AG08396 (cell line): Measurements from ENCODE around the gene PLEKHA1.
A peak's percentile ranks its signal among the peaks of the same experiment; 100 is the strongest.

Experiments
- DNase-seq: peaks from one replicate; pipeline ENCODE4 v3.0.0; 2012; ENCODE audit warnings: low spot score, mixed read lengths

Gene PLEKHA1

DNA sequence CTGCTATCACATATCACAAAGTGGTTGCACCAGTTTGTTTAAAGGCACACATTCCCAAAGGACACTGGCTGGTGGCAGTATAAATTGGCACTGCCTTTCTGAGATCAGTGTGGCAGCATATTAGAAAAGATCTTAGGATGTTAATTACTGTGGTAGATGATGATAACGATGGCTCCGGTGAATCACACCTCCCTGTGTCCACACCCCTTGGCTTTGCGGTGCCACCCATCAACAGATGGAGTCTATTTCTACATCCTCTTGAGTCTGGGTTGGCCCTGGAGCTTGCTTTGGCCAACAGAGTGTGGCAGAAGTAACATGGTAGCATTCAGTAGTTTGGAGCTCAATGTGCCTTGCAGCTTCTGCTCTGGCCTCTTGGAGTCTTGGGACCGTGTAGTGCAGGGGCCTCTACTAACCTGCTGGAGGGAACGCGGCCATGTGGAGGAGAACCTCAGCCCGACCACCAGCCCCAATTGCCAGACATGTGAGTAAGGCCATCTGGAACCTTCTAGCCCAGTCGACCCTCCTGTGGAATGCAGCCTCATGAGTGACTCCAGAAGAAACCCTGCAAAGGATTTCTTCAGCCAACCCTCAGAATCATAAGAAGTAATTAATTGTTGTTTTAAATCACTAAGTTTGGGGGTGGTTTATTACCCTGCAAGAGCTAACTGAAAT lies 27.2 kb upstream of the PLEKHA1 start:
- DNase-seq: no peak

GRCh38 chr10:122348512-122348911 lies 26.0 kb upstream of the PLEKHA1 start:
- DNase-seq: no peak

GRCh38 chr10:122348935-122349361 lies 25.6 kb upstream of the PLEKHA1 start:
- no peak for DNase-seq

DNA sequence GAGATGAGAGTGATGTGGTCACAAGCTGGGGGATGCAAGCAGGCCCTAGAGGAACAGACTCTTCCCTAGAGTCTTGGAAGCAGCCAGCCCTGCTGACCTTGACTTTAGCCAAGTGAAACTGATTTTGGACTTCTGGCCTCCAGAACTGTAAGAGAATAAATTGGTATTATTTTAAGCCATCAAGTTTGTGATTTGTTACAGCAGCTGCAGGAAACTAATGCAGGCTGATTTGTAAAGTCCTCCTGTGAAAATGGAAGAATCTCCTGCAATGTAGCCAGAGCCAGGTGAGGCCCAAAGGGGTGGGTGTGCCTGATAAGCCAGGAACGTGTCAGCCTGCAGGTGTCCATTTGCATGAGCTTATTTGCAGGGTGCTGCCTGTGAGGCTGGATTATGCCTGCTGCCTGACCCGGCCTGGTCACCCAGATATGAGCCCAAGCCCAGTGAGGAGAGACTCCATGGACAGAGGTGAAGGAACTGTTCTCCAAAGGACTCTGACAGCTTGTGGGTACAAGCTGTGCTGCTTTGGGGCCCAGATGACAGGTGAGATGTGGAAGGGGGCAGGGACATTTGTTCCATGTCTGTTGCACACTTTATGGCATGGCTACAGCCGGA lies 24.6 kb upstream of the PLEKHA1 start:
- no peak for DNase-seq

GRCh38 chr10:122350893-122351292 lies 23.6 kb upstream of the PLEKHA1 start:
- no peak for DNase-seq

DNA sequence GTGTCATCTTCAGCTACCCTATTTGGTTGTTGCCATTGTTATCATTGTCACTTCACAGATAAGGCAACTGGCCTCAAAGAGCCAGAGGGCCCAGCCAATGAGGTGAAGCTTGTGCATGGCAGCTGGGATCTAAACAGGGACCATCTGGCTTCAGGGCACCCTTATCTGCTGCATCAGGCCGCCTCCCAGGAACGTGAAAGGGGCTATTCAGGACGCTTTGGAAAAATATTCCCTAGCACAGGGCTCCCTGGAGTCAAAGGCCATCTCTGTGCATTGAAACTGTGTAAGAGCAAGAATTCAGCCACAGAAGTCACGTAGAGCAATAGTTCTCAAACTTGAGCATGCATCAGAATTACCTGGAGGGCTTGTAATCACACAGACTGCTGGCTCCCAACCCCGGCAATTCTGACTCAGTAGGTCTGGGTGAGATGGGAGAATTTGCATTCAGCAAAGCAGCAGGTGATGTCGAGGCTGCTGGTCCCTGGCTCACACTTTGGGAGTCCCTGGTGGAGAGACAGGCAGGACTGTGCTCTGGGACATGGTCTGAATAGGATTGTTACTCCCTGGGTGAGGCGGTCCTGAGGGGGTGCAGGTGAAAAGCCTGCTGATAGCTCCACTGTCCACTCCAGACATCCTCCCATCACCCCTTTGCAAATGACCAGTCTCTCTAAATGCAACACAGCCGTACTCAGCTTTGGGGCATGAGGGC lies 21.5 kb upstream of the PLEKHA1 start:
- DNase-seq: no peak

DNA sequence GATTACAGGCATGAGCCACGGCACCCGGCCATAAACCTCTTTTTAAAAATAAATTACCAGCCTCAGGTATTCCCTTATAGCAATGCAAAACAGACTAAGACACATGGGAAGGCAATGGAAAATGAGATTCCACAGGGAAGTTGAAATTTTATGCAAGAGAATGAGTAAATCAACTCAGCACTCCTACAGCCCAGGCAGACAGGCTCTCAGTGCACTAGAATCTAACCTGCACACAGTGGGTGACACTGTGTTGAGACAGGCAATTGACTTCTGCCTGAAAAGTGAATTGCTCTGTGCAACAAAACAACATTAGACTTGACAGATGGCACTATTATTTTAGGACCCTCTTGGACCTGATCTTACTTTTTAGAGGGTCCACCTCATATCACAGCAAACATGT lies 20.1 kb upstream of the PLEKHA1 start:
- DNase-seq: no peak

- no peak for DNase-seq
Observed at GRCh38 chr10:122357685-122358084, 16.8 kb upstream of the PLEKHA1 start.

- no peak for DNase-seq
Observed at GRCh38 chr10:122359621-122360020, 14.9 kb upstream of the PLEKHA1 start.

DNA sequence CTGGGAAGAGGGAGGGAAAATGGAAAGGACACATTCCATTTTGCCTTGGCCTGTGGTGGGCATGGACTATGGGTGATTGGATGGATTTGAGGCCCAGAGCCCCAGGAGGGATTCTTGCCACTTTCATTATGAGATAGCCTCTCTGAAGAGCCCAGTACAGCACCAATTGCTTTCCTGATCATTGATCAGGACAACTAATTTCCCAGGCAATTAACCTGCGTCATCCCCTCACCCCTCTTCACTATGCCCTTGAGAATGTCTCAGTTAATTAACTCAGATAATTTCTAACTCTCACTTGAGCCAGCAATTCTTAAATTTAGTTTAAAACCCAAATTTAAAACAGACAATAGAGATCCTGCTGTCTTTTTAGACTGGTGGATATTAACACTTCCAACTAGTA lies 13.5 kb upstream of the PLEKHA1 start:
- no peak for DNase-seq

- no peak for DNase-seq
Observed at GRCh38 chr10:122362031-122362592, 12.4 kb upstream of the PLEKHA1 start.

DNA sequence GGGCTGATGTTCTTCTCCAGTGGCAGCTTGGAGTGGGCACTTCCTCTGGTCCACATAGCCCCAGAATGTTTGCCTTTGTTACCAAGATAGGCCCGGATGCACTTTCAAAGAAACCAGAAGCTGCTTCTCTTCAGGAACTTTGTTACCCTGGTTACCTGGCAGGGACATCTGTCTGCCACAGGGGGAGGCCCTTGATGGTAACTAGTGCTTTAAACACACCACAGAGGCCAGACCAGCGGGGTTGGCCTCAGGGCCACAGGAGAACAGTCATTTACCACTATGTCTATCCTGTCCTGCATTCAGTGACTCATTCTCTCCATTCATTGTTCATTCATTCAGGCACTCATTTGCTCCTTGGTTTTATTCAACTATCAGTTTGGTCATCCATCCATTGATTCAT lies 11.9 kb upstream of the PLEKHA1 start:
- no peak for DNase-seq

- DNase-seq: no peak
Observed at GRCh38 chr10:122363311-122363710, 11.2 kb upstream of the PLEKHA1 start.

DNA sequence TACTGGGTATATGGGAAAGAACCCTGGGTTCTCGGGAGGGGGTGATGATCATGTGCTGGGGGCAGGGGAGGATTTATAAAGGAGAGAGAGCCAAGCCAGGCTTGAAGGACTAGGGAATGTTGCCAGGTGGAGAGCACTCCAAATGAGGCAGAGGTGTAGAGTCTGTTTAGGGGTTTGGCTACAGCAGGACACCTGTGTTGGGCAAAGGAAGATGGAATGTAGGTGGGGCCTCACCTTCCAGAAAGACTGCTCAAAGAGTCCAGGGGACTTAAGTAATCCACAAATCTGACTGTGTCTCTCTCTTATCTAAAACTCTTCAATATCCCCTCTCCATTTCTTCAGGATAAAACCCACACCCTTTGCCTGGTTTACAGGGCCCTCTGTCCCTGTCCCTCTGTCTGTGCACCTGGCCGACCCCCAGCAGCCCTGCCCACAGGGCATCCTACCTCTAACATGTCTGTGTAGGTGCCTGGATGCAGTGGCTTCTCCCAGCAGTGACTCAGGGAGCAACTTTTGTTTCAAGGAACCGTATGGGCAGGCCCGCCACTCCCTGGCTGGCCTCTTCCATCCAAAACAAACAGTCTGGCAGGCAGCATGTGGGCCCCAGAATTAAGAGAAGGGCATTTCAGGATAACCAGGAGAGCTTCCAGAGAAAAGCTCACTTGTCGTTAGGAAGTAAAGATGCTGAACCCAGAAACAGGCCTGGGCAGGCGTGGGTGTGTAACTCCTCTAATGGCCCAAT lies 10.6 kb upstream of the PLEKHA1 start:
- no peak for DNase-seq

- DNase-seq: no peak
Observed at GRCh38 chr10:122368502-122369254, 5.8 kb upstream of the PLEKHA1 start.

DNA sequence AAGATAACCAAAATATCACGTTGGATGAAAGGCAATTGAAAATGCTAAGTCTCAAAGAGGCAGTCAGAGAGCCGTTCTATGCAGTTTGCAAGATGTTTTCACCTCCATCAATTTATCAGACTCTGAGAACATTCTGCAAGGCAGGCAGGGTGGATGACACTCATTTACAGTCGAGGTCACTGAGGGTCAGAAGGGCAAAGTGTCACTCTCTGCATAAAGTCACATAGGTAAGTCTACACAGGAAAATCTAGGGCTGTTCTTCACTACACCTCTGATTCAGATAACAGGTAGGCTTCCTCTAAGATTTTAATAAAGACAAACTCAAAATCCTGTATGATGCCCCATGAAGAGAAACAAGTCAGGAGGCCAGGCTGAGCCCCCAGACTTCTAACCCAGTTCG lies 1.4 kb upstream of the PLEKHA1 start:
- DNase-seq: no peak

DNA sequence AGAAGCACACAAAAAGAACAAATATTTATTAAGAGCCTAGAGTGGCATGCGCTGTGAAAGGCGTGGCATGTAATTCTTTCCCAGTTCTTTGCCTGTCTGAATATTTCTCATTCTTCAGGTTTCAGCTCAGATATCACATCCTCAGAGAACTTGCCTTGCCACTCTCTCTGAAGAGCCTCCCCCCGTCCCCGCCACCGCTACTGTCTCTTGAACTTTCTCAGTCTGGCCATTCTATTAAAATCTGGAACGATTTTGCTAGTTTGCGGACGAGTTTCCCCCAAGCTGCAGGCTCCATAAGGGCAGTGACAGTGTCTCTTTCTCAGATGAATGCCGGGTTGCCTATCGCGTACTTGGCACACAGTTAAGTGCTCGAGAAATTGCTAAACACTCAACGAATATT lies 787 bp upstream of the PLEKHA1 start:
- peak; percentile 23 for DNase-seq

GRCh38 chr10:122374859-122375678 lies 561 bp downstream of the PLEKHA1 start:
- DNase-seq: peak; percentile 74

DNA sequence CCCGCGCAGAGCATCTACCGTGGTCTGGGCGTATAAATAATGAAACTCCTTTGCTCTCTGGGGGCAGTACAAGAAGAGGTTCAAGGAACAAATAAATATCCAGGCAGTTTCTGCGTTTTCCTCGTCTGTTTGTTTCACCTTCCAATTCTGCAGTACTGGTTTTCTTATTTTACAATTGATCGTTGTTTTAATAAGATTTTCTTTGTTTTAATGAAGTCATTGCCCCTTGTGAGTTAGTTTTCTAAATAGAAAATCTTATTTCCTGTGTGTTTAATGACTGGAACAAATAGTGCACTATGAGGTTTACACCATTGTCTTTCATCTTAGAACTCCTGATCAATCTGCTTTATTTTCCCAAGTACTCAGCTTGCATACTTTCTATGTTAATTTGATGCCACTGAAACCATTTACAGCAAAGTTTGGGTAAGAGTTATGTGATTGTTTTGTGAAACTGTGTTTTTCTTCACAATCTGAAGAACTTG lies 1.2 kb downstream of the PLEKHA1 start:
- DNase-seq: no peak

GRCh38 chr10:122376364-122376961 lies 2.0 kb downstream of the PLEKHA1 start:
- DNase-seq: no peak
